GM23338 (cell line): ENCODE measurements around the gene EXOC3. TPM values are rescaled to one million over a fixed set of nuclear protein-coding genes. Genes with fewer than 3 reads are reported as not detected.

Experiments
- ATAC-seq: fragments of 200-7000 bp; cut with Tn5 transposase; 3 replicates; pipeline ENCODE4 v1.9.1; 2020
- DNase-seq: peaks from one replicate; pipeline ENCODE4 v3.0.0-alpha.2; 2015; ENCODE audit warnings: low spot score
- H2AFZ ChIP-seq: fragments of 200-600 bp; sonication (generic); 2 replicates; pipeline ENCODE4 v1.8.0; 2016; ENCODE audit warnings: antibody characterized with exemption, mild to moderate bottlenecking, moderate library complexity
- H3F3A ChIP-seq: fragments of 200-600 bp; sonication (generic); replicated peaks from 2 replicates; pipeline ENCODE4 v1.8.0; 2017; ENCODE audit warnings: antibody characterized with exemption, mixed run types, low read depth
- H3K27ac ChIP-seq: fragments of 200-600 bp; sonication (generic); 2 replicates; pipeline ENCODE4 v1.6.1; 2016; ENCODE audit warnings: low read depth
- H3K27me3 ChIP-seq: fragments of 200-600 bp; sonication (generic); 2 replicates; pipeline ENCODE4 v1.8.0; 2016; ENCODE audit warnings: mild to moderate bottlenecking, mixed run types, moderate library complexity; ENCODE audit not compliant: insufficient read depth
- H3K36me3 ChIP-seq: fragments of 200-600 bp; sonication (generic); 2 replicates; pipeline ENCODE4 v1.8.0; 2016; ENCODE audit warnings: mild to moderate bottlenecking; ENCODE audit not compliant: insufficient read depth
- H3K4me1 ChIP-seq: fragments of 200-600 bp; sonication (generic); 2 replicates; pipeline ENCODE4 v1.8.0; 2016; ENCODE audit warnings: mild to moderate bottlenecking, moderate library complexity; ENCODE audit not compliant: insufficient read depth
- H3K4me2 ChIP-seq: fragments of 200-600 bp; sonication (generic); 2 replicates; pipeline ENCODE4 v1.7.1; 2017; ENCODE audit warnings: mixed run types
- H3K4me3 ChIP-seq: fragments of 200-600 bp; sonication (generic); 2 replicates; pipeline ENCODE4 v1.6.1; 2016; ENCODE audit warnings: mixed run types
- H3K79me2 ChIP-seq: fragments of 200-600 bp; sonication (generic); replicated peaks from 2 replicates; pipeline ENCODE4 v1.8.0; 2017; ENCODE audit warnings: mild to moderate bottlenecking; ENCODE audit not compliant: insufficient read depth
- H3K9me2 ChIP-seq: fragments of 200-600 bp; sonication (generic); 2 replicates; pipeline ENCODE4 v1.8.0; 2017; ENCODE audit not compliant: insufficient read depth
- H4K20me1 ChIP-seq: fragments of 200-600 bp; sonication (generic); replicated peaks from 2 replicates; pipeline ENCODE4 v1.8.0; 2017; ENCODE audit warnings: mild to moderate bottlenecking; ENCODE audit not compliant: insufficient read depth
- H3K27ac Mint-ChIP-seq: 2 replicates; pipeline ENCODE4 v1.8.0; 2020; ENCODE audit warnings: inconsistent platforms, mild to moderate bottlenecking, moderate library complexity, mixed read lengths
- H3K27me3 Mint-ChIP-seq: 3 replicates; pipeline ENCODE4 v1.8.0; 2022; ENCODE audit warnings: low read depth, mild to moderate bottlenecking, moderate library complexity, mixed read lengths, inconsistent platforms; ENCODE audit not compliant: insufficient read depth, poor library complexity
- H3K36me3 Mint-ChIP-seq: 3 replicates; pipeline ENCODE4 v1.8.0; 2021; ENCODE audit warnings: low read depth, mild to moderate bottlenecking, inconsistent platforms, moderate library complexity, mixed read lengths
- H3K4me1 Mint-ChIP-seq: 3 replicates; pipeline ENCODE4 v1.8.0; 2020; ENCODE audit warnings: mild to moderate bottlenecking, inconsistent platforms, mixed read lengths
- H3K4me3 Mint-ChIP-seq: 3 replicates; pipeline ENCODE4 v1.8.0; 2021; ENCODE audit warnings: moderate library complexity, mild to moderate bottlenecking, inconsistent platforms, mixed read lengths
- H3K9me3 Mint-ChIP-seq: 3 replicates; pipeline ENCODE4 v1.8.0; 2020; ENCODE audit warnings: moderate library complexity, mild to moderate bottlenecking, inconsistent platforms, mixed read lengths
- CREB1 ChIP-seq: fragments of 250-450 bp; sonication (Bioruptor Pico); IDR thresholded peaks from 2 replicates; pipeline ENCODE4 v1.5.0; 2020; ENCODE audit warnings: low read depth, mild to moderate bottlenecking, moderate library complexity
- ETS1 ChIP-seq: IDR thresholded peaks from 2 replicates; pipeline ENCODE4 v1.6.1; 2016; ENCODE audit warnings: antibody characterized with exemption
- EZH2phosphoT487 ChIP-seq: fragments of 200-600 bp; sonication (generic); IDR thresholded peaks from one replicate; pipeline ENCODE4 v1.8.1; 2018; ENCODE audit warnings: antibody characterized with exemption; ENCODE audit not compliant: unreplicated experiment
- JUNB ChIP-seq: IDR thresholded peaks from one replicate; pipeline ENCODE4 v1.6.1; 2016; ENCODE audit warnings: antibody characterized with exemption; ENCODE audit not compliant: unreplicated experiment
- NANOG ChIP-seq: IDR thresholded peaks from 2 replicates; pipeline ENCODE4 v1.6.1; 2016; ENCODE audit warnings: antibody characterized with exemption, borderline replicate concordance
- POLR2AphosphoS5 ChIP-seq: IDR thresholded peaks from 2 replicates; pipeline ENCODE4 v1.6.1; 2016; ENCODE audit warnings: antibody characterized with exemption, low read depth
- REST ChIP-seq: IDR thresholded peaks from one replicate; pipeline ENCODE4 v1.6.1; 2018; ENCODE audit warnings: antibody characterized with exemption; ENCODE audit not compliant: unreplicated experiment
- STAT1 ChIP-seq: IDR thresholded peaks from one replicate; pipeline ENCODE4 v1.6.1; 2016; ENCODE audit warnings: antibody characterized with exemption; ENCODE audit not compliant: unreplicated experiment
- ZNF114 ChIP-seq: fragments of 250-450 bp; sonication (Bioruptor Pico); IDR thresholded peaks from 2 replicates; pipeline ENCODE4 v1.5.0; 2020; ENCODE audit warnings: mild to moderate bottlenecking, moderate library complexity
- ZNF331 ChIP-seq: fragments of 250-450 bp; sonication (Bioruptor Pico); IDR thresholded peaks from 2 replicates; pipeline ENCODE4 v1.5.0; 2020; ENCODE audit warnings: low read depth, mild to moderate bottlenecking, moderate library complexity
- ZNF462 ChIP-seq: fragments of 250-450 bp; sonication (Bioruptor Pico); IDR thresholded peaks from 2 replicates; pipeline ENCODE4 v1.5.0; 2020; ENCODE audit warnings: mild to moderate bottlenecking, moderate library complexity
- polyA plus RNA-seq: library from polyadenylated mRNA; unstranded; fragments of >200 nt; fragmentation: Nextera tagmentation; extraction: Ambion mirVana; gene quantifications from 2 replicates; pipeline ENCODE4 v1.2.1, GENCODE V29; 2016
- total RNA-seq: library from RNA; depleted of rRNA; stranded (reverse); fragments of >200 nt; shearing (Covaris generic); gene quantifications from 2 replicates; pipeline ENCODE4 v1.2.3, GENCODE V29; 2014
- TF ChIP-seq, protein P1 (sequence below), 2 experiments: fragments of 200-600 bp in 1 of 2; sonication (generic) in 1 of 2; conservative IDR thresholded peaks; 2 replicates each; pipeline versions ENCODE4 v1.5.1 to v1.6.1; 2016 to 2017; ENCODE audit warnings: antibody characterized with exemption in 2 of 2, low read depth in 2 of 2, mild to moderate bottlenecking in 2 of 2, moderate library complexity in 1 of 2

EXOC3 gene
- total and polyA plus RNA-seq, 2 experiments from 2014 or later: 13.4 to 31.6 TPM

DNA sequence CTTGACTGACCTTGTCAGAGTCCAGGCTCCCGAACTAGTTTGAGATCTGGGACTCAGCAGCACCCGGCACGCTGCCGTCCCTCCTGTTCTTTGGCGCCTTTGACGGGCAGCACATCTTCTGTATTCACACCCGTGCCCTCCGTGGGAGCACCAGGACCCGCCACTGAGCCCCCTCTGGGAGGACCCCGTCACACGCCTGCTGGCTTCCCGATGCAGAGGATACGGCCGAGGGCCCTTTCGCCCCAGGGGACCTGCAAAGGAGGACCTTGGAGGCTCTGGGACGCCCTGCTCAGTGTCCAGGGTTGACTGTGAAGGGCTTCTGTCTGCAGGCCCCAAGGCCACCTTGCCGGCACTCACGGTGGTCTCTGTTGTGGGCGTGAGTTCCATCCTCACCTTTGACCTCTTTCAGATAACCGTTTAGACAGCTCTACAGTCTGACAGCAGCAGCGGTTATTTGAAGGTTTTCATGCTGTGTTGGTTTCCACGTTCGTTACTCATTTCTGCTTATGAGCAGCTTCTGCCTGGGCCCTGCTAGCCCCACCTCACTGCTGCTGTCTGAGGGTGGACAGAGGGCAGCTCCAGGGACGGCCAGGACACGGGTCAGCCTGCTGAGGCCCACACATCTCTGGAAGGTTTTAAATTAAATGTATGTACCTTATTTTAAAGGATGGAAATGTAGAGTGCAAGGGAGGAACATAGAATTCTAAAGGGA, 12.6 kb upstream of the EXOC3 start:
- Mint-ChIP-seq H3K4me3 (no peak overlapping the region; the same call in 2 of the 3 replicates), H3K9me3 (no peaks in the 10 kb centered on the region), H3K36me3 (no peaks in the 10 kb centered on the region; the same call in 2 of the 3 replicates), H3K4me1 (peaks cover 5% of the 10 kb centered on the region), H3K27ac (no peak overlapping the region), H3K27me3 (peaks cover 5% of the 10 kb centered on the region)
- Histone ChIP-seq H3K27me3 (no peaks in the 10 kb centered on the region), H3K27ac (no peak overlapping the region), H3K9me2 (peaks cover 8% of the 10 kb centered on the region), H2AFZ (no peak overlapping the region), H3K4me2 (no peak overlapping the region), H4K20me1 (no peaks in the 10 kb centered on the region), H3K79me2 (no peaks in the 10 kb centered on the region), H3K4me1 (no peaks in the 10 kb centered on the region), H3K36me3 (no peaks in the 10 kb centered on the region), H3F3A (no peaks in the 10 kb centered on the region), H3K4me3 (no peak overlapping the region)
- DNase-seq (no peak), ATAC-seq (no peak)
- TF ChIP-seq POLR2AphosphoS5 (no peak), REST (no peak), ZNF331 (no peak), EZH2phosphoT487 (no peak), NANOG (no peak), JUNB (no peak), STAT1 (no peak), CREB1 (CRISPR knock-in tag) (no peak), ETS1 (no peak), ZNF462 (no peak), ZNF114 (CRISPR knock-in tag) (no peak)
- TF ChIP-seq, protein P1, sequence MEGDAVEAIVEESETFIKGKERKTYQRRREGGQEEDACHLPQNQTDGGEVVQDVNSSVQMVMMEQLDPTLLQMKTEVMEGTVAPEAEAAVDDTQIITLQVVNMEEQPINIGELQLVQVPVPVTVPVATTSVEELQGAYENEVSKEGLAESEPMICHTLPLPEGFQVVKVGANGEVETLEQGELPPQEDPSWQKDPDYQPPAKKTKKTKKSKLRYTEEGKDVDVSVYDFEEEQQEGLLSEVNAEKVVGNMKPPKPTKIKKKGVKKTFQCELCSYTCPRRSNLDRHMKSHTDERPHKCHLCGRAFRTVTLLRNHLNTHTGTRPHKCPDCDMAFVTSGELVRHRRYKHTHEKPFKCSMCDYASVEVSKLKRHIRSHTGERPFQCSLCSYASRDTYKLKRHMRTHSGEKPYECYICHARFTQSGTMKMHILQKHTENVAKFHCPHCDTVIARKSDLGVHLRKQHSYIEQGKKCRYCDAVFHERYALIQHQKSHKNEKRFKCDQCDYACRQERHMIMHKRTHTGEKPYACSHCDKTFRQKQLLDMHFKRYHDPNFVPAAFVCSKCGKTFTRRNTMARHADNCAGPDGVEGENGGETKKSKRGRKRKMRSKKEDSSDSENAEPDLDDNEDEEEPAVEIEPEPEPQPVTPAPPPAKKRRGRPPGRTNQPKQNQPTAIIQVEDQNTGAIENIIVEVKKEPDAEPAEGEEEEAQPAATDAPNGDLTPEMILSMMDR (conservative IDR thresholded peaks at IDR 0.05; ENCODE audit: low read depth in 2 of 2): no peak
